ENCODE data around the gene C4orf50.
A peak's percentile ranks its signal among the peaks of the same experiment; 100 is the strongest.
"Not testable (repeated sequence)": the region's sequence is repeated elsewhere in the genome, so short reads cannot be mapped to it uniquely, and the experiment has no call there.

Gene C4orf50

DNA sequence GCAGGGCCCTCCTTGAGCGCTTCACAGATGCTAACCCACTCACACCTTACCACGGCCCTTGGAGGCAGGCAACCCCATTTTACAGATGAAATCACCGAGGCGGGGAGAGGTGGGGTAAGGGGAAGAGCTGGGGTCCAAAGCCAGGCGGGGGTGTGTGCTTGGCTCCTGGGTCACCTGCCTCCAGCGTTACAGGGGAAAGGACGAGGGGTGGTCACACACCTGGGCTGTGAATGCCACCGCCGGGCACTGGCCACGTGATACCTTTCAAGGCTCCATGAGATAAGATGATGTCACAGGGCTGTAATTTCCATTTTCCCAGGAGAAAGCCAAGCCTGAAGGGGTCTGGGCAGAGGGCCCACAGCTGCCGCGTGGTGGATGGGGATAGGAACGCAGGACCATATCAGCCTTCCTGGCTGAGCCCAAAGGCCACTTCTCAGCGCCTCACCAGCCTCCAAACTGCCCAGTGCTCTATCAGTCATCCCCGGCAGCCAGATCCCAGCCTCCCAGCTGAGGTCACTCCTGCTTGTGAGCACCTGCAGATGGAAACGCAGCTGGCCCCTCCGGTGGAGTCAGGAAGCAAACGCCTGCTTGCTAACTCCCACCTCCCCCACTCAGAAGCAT is 62.9 kb downstream of the C4orf50 start:
- no peaks in the 10 kb centered on the region for H3K36me3 ChIP-seq
- intact Hi-C loops (cut with DNase I; ENCODE audit: low total_unique reads) = no loop called here
- peaks cover 0 to 50% of the 10 kb centered on the region in 2 donors for H3K27me3 ChIP-seq
- no peak overlapping the region for H3K27ac ChIP-seq
- no peak overlapping the region for H3K4me3 ChIP-seq
- H3K4me1 ChIP-seq = peaks cover 0 to 7% (median 0%) of the 10 kb centered on the region in 4 donors
- DNase-seq = no peak
- TF ChIP-seq, protein P1, sequence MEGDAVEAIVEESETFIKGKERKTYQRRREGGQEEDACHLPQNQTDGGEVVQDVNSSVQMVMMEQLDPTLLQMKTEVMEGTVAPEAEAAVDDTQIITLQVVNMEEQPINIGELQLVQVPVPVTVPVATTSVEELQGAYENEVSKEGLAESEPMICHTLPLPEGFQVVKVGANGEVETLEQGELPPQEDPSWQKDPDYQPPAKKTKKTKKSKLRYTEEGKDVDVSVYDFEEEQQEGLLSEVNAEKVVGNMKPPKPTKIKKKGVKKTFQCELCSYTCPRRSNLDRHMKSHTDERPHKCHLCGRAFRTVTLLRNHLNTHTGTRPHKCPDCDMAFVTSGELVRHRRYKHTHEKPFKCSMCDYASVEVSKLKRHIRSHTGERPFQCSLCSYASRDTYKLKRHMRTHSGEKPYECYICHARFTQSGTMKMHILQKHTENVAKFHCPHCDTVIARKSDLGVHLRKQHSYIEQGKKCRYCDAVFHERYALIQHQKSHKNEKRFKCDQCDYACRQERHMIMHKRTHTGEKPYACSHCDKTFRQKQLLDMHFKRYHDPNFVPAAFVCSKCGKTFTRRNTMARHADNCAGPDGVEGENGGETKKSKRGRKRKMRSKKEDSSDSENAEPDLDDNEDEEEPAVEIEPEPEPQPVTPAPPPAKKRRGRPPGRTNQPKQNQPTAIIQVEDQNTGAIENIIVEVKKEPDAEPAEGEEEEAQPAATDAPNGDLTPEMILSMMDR (IDR thresholded peaks at IDR 0.05) = no peak
- no peaks in the 10 kb centered on the region for H3K9me3 ChIP-seq

DNA sequence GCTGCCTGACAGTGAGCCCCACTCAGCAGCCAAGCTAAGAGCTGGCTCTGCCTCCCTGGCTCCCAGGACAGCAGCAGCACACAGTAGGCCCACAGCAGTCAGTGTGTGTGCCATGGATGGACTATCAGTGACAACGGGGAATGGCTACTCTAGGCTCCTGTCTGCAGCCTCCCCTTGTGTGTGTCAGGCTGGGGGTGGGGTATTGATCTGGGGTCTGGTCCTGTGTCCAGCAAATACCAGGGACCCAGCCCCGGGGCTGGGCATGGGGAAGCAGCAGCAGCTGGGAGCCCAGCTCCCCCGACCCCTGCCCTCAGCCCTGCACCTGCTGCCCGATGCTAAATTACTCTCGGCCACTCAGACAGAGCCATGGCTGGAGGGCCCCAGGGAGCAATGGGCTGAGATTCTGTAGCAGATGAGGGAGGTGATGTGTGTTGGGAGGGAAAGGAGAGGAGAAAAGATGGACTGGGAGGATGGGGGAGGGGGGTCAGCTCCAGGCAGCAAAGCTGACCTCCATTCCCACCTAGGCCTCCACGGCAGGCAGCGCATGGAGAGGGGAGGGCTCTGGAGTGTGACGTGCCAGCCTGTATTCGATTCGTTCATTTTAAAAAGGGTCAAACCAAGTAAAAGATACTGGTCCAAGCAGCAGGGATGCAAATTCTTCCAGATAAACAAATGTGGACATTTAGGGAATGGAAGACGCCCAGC is 64.0 kb downstream of the C4orf50 start:
- peaks cover 0 to 7% (median 0%) of the 10 kb centered on the region in 4 donors for H3K4me1 ChIP-seq
- peaks cover 0 to 49% of the 10 kb centered on the region in 2 donors for H3K27me3 ChIP-seq
- no peak overlapping the region for H3K4me3 ChIP-seq
- intact Hi-C loops (cut with DNase I; ENCODE audit: low total_unique reads) = no loop called here
- H3K27ac ChIP-seq = no peak overlapping the region
- no peak for DNase-seq
- no peaks in the 10 kb centered on the region for H3K36me3 ChIP-seq
- TF ChIP-seq, protein P1 (IDR thresholded peaks at IDR 0.05) = no peak
- no peaks in the 10 kb centered on the region for H3K9me3 ChIP-seq

DNA sequence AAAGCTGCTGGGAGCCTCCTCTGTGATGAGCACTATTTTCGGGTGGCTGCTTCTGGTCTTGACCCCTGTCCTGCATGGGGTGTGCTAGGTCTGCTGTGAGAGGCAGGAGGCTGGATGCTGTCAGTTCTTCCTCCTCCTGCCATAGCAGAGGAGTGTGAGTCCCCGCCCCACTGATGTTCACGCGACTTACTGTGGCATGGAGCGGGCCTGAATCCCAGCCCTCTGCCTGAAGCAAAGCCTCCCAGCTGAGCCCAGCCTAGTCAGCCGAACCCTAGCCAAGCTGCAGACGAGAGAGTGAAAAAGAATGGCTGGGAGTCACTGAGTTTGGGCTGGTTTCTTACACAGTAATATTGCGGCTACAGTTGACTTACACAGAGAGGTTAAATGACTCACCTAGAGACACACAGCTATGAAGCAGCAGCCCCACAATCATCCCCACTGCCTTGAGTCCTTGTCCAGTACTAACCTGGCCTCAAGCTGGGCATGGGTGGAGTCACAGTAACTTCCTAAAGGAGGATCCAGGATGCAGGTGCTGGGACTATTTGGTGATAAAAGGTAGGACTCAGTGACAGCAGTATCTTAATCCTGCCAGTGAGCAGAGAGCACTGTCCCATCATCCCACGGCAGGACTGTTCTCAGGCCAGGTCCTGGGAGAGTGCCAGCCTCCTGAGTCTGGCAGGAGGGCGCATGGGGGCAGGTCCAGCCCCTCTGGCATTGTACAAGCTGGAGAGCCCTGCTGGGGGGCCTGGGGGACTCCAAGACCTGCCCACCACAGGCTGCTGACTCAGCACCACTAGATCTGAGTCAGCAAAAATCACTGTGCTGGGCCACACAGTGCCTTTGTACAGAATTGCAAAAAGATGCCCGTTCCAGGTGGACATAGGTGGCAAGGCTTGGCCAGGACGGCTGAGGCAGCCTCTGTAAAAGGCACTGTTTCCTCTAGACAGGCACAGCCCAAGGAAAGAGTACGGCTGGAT is 65.0 kb downstream of the C4orf50 start:
- Histone ChIP-seq H3K4me1 (peaks cover 0 to 7% (median 0%) of the 10 kb centered on the region in 4 donors), H3K27ac (no peak overlapping the region), H3K36me3 (no peaks in the 10 kb centered on the region), H3K4me3 (no peak overlapping the region), H3K9me3 (no peaks in the 10 kb centered on the region), H3K27me3 (peaks cover 0 to 48% of the 10 kb centered on the region in 2 donors)
- TF ChIP-seq, protein P1 (IDR thresholded peaks at IDR 0.05) = no peak
- peak in 1 of 2 donors; percentile 16 for DNase-seq
- intact Hi-C loops (cut with DNase I; ENCODE audit: low total_unique reads) = no loop called here

DNA sequence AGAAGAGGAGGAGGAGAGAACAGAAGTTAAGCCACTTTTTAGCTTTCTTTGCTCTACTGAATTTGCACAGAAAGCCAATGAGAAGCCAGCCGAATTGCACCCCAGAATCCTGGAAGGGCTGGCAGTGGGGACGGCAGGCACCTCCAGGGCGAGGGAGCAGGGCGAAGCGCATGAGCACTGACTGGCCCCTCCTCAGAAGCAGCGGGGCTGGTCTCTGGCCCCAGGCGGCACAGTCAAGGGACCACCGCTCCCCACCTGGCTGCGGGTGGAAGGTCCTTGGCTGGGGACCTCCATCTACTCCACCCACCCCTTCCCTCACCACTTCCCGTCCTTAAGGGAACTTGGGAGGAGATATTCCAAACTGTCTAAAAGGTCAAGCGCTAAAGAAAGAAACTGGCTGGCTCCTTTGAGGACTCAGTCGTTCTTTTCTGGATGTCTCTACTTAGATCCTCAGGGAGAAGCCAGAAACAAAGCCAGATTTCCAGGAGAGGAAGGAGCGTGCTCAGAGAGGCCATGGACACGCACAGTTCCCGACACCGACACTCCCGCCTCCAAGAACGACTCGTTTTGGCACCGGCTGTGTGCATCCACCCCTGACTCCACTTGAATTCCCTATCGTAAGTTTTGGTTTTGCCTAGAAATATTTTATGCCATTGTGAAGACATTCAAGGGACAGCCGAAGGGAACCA is 65.8 kb downstream of the C4orf50 start:
- intact Hi-C loops (cut with DNase I; ENCODE audit: low total_unique reads) = no loop called here
- Histone ChIP-seq H3K4me1 (peaks cover 0 to 7% (median 0%) of the 10 kb centered on the region in 4 donors), H3K27ac (no peak overlapping the region), H3K4me3 (no peak overlapping the region), H3K27me3 (peaks cover 0 to 42% of the 10 kb centered on the region in 2 donors), H3K36me3 (no peaks in the 10 kb centered on the region), H3K9me3 (no peaks in the 10 kb centered on the region)
- TF ChIP-seq, protein P1 (IDR thresholded peaks at IDR 0.05) = no peak
- DNase-seq = no peak

DNA sequence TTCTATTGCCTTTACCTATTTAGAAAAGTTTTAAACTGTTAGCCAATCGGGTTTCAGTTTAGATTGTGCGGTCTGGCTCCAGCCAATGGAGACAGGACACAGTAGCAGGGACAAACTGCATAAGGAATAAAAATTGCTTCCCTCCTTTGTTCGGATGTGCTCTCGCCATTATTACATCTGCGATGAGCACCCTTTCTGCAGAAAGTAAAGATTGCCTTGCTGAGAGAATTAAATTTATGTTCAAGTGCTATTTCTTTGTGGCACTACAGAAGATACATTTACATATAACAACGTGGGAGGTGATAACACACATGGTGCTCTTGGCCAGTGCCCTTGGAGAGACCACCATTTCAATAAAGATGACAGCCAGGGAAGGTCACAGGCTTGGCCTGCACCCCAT is 71.6 kb downstream of the C4orf50 start:
- DNase-seq; H3K36me3 ChIP-seq; H3K4me3 ChIP-seq; intact Hi-C loops (cut with DNase I; ENCODE audit: low total_unique reads); H3K27ac ChIP-seq; H3K4me1 ChIP-seq: not testable (repeated sequence)
- peaks cover 0 to 26% of the 10 kb centered on the region in 2 donors for H3K27me3 ChIP-seq
- H3K9me3 ChIP-seq = peaks cover 0 to 15% (median 4%) of the 10 kb centered on the region in 3 donors
